NT2/D1 (cell line): ENCODE data around the gene ARL6IP6.

Source experiments
- SUZ12 ChIP-seq: IDR thresholded peaks from 2 replicates; pipeline ENCODE4 v1.6.1; 2011; ENCODE audit not compliant: insufficient read length, insufficient read depth; ENCODE audit errors: extremely low read depth
- YY1 ChIP-seq: IDR thresholded peaks from 2 replicates; pipeline ENCODE4 v1.6.1; 2011; ENCODE audit not compliant: insufficient read length, insufficient read depth

- TF ChIP-seq SUZ12 (no peak), YY1 (no peak)
These were observed 36.6 kb downstream of the ARL6IP6 start for GRCh38 chr2:152755029-152755428.
